ENCODE measurements around the gene SLU7.

SLU7 gene

DNA sequence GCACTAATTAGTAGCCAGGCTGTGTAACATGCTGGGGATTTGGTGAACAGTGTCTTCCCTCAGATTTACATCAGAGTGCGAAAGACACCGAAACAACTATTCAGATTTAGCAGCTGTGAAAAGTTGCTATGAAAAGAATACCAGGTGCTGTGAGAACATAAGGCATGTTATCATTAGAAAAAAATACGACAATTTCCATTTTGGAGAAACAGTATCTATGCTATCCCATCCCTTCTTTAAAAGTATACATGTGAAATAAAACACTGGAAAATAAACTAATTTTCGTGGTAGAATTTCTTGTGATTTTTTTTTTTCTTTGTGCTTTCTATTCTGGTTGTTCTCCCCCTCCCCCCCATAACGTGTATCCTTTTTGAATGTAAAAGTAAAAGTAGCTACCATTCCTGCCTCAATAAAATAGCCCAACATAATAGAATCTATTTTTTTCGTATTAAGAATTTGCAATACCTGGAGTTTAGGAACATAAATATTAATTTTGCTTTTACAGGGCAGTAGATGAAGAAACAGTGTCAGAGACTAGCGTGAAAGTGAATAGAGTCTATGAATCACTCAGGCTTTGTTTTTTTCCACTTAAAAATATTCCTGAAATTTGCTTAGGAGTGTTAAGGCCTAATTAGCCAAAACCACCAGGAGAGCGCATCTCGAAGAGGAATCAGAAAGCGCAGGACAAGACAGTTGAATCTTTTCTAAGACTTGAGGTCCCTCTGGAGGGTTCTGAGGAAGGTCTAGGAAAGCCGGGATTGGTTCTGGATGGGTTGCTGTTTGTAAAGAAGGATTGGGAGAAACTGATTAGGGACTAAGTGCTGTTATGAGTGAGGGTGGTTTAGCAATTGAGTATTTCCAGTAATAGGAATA lies 813 bp upstream of the SLU7 start:
- H3K4me3 ChIP-seq (ENCODE audit: low read depth, low read length): peak overlapping the region; percentile 93
- TF ChIP-seq, protein P1, sequence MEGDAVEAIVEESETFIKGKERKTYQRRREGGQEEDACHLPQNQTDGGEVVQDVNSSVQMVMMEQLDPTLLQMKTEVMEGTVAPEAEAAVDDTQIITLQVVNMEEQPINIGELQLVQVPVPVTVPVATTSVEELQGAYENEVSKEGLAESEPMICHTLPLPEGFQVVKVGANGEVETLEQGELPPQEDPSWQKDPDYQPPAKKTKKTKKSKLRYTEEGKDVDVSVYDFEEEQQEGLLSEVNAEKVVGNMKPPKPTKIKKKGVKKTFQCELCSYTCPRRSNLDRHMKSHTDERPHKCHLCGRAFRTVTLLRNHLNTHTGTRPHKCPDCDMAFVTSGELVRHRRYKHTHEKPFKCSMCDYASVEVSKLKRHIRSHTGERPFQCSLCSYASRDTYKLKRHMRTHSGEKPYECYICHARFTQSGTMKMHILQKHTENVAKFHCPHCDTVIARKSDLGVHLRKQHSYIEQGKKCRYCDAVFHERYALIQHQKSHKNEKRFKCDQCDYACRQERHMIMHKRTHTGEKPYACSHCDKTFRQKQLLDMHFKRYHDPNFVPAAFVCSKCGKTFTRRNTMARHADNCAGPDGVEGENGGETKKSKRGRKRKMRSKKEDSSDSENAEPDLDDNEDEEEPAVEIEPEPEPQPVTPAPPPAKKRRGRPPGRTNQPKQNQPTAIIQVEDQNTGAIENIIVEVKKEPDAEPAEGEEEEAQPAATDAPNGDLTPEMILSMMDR (conservative IDR thresholded peaks at IDR 0.05; ENCODE audit: low read depth, low read length): no peak
- no peak for DNase-seq (ENCODE audit: low read depth)

DNA sequence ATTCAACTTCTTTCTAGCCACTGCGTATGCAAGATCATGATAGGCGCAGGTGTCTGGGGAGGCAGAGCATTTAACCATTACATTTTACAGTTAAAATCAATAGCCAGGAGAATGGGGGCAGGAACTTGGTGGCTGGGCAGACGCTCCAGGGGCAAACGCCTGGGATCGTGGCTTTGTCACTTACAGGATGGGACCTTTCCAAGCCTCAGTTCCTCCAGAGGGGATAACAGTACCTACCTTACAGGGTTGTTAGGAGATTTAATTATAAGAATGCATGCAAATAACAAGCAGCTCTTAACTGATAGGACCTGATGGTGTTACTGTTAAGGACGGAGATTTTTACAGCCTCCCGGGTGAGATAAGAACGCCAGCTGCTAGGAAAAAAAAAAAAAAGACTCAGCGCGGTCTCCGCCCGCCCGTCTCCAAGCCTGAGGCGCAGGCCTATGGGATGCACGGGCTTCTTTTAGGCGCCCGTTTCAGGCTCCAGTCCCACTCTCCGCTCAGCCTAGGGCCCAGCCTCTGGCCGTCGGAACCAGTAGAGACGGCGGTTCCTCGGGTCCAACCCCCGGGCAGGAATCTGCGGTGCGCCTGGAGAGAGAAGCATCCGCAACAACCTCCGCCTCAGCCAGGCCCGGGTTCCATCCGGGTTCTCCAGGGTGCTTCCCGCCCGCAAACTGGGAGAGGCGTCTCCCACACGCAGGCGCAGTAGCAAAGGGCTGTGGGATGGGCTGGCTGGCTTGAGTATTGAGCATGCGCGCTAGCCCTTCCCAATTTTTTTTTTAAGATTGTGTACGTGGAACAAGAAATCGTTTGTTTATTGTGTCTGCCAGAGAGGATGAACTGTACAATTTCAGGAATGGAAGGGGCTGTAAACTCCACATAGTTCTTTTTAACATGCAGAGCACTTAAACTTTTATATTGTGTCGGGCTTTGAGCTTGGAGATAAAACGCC lies 19.2 kb downstream of the SLU7 start, which contains the start of gene FAM200C:
Gene FAM200C (minus strand): TSS at position 653 of the 952 bp plus-strand sequence. CDS start 4,564 bp downstream, outside the sequence.
- peak; percentile 97 for DNase-seq (ENCODE audit: low read depth)
- H3K4me3 ChIP-seq (ENCODE audit: low read depth, low read length): peak within 1 kb of the TSS; percentile 81
- TF ChIP-seq, protein P1 (conservative IDR thresholded peaks at IDR 0.05; ENCODE audit: low read depth, low read length): no peak

DNA sequence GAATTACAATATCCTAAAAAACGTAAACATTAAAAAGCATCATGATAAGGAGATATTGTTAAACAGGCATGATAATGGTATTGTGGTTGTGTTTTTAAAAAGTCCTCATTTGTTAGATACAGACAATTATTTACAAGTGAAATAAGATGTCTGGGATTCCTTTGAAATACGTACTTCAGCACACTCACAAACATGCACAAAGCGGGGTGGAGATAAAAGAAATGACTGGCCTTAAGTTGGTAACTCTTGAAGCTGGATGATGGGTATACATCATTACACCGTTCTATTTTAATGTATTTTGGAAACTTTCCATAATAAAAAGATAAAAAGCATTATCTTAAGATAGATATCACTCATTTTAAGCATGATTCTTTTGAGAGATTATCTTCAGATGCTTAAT lies 20.1 kb downstream of the SLU7 start:
- H3K4me3 ChIP-seq (ENCODE audit: low read depth, low read length): peak overlapping the region; percentile 81
- TF ChIP-seq, protein P1 (conservative IDR thresholded peaks at IDR 0.05; ENCODE audit: low read depth, low read length): no peak
- peak; percentile 37 for DNase-seq (ENCODE audit: low read depth)

DNA sequence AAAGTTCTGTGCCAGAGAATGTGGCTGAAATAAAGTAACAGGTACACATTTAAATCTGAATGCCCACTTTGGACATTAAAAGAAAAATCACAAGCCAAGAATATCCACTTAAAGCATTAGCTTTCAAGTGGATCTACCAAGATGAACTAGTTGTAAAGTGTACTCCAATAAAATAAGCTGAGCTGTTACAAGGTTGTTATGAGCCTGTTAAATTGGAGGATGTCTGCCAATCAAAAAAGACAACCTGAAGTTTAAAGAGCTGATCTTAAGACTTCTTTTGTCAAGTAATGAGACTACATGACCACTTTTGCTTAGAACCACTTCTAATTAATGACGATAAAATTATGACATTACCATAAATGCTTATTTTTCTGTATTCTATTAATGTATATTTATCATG lies 21.4 kb downstream of the SLU7 start:
- TF ChIP-seq, protein P1 (conservative IDR thresholded peaks at IDR 0.05; ENCODE audit: low read depth, low read length): no peak
- no peak for DNase-seq (ENCODE audit: low read depth)
- H3K4me3 ChIP-seq (ENCODE audit: low read depth, low read length): no peak overlapping the region

DNA sequence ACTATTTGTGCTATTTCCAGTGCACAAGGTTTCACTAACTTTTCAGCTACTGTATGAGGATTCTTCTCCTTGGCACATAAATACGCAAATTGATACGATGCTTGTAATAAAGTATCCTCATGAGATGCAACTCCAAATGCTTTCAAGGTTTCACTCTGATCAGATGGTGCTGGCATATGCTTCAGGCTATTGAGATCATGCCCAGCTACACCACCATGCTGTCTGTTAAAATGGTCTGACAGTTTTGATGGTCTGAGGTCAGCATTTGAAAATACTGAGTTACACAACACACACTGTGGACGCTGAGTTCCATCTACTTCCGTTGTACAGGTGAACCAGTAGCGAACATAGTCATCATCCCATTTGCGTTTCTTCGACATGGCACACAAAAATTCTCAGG lies 23.8 kb downstream of the SLU7 start:
- no peak overlapping the region for H3K4me3 ChIP-seq (ENCODE audit: low read depth, low read length)
- TF ChIP-seq, protein P1 (conservative IDR thresholded peaks at IDR 0.05; ENCODE audit: low read depth, low read length): no peak
- no peak for DNase-seq (ENCODE audit: low read depth)

DNA sequence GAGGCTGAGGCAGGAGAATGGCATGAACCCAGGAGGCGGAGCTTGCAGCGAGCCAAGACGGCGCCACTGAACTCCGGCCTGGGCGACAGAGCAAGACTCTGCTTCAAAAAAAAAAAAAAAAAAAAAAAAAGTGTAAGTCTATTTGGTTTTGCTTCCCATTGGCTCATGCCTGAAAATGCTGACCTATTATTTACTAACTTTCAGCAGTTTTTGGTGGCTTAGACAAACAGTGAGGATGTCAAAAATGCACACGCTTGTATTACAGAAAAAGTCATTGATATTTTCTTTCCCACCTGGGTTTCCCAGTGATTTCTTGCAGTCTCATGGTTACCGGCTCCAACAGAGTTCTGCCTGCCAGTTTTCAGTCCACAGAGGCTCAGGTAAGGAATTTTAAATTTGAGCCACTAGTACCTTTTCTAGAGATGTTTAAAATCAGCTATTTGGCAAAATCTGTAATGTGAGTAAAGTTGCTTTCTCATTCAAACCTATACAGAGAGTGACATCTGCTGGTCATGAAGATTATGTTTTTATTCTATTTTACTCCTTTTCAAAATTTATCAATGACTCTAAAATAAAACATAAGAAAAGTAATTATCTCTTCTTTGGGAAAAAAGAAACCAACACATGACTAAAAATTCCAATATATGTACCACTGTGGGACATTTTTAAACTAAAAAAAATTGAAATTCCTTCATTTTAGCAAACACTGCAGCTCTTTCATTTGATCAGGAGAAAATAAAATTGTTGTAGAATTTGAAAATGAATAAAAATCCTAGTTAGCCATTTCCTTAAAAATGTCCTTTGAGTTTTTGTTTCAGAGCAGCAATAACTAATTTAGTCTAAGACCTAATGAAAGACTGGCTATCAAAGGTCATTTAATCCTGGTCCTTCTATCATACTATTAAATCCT lies 27.8 kb downstream of the SLU7 start:
- TF ChIP-seq, protein P1 (conservative IDR thresholded peaks at IDR 0.05; ENCODE audit: low read depth, low read length): peak; percentile 54
- H3K4me3 ChIP-seq (ENCODE audit: low read depth, low read length): no peak overlapping the region
- peak; percentile 51 for DNase-seq (ENCODE audit: low read depth)

Data from choroid plexus epithelial cell (primary cell).